H1 (cell line): ENCODE data around the gene L3MBTL2. TPM values are rescaled to one million over a fixed set of nuclear protein-coding genes. Genes with fewer than 3 reads are reported as not detected.

Experiments used
- CTCF ChIA-PET: fragments of 300-600 bp; sonication (Branson Sonifier 250); formaldehyde crosslinking; loops from one replicate; lab custom pipeline; 2021; ENCODE audit not compliant: partially characterized antibody; lab: Charles Lee
- POLR2A ChIA-PET: fragments of 300-600 bp; sonication (Branson Sonifier 250); formaldehyde crosslinking; loops from one replicate; lab custom pipeline; 2021; ENCODE audit warnings: inconsistent platforms; ENCODE audit not compliant: partially characterized antibody; lab: Charles Lee
- DNase-seq, 2 experiments: peaks; one replicate each; pipeline versions ENCODE4 v3.0.0 to v3.0.0-alpha.2; 2010 to 2022; ENCODE audit warnings: low spot score in 2 of 2, low read depth in 1 of 2, mixed read lengths in 1 of 2
- FAIRE-seq: peaks from 2 replicates; lab custom pipeline; 2011; peaks lifted over from hg19 to GRCh38; lab: Jason Lieb, UNC
- H2AFZ ChIP-seq: 2 replicates; pipeline ENCODE4 v1.8.1; 2012; ENCODE audit warnings: low read length, inconsistent platforms
- H2AK5ac ChIP-seq: 2 replicates; pipeline ENCODE4 v1.6.1; 2013; ENCODE audit warnings: low read depth, low read length
- H2BK120ac ChIP-seq: replicated peaks from 2 replicates; pipeline ENCODE3; 2013; ENCODE audit warnings: low read depth, low read length, inconsistent platforms
- H2BK12ac ChIP-seq: 2 replicates; pipeline ENCODE4 v1.6.1; 2013; ENCODE audit warnings: low read depth, low read length
- H2BK15ac ChIP-seq: 2 replicates; pipeline ENCODE4 v1.6.1; 2013; ENCODE audit warnings: low read length
- H2BK20ac ChIP-seq: 2 replicates; pipeline ENCODE4 v1.6.1; 2013; ENCODE audit warnings: low read length
- H2BK5ac ChIP-seq: 2 replicates; pipeline ENCODE4 v1.6.1; 2013; ENCODE audit warnings: low read depth, low read length
- H3K14ac ChIP-seq: 2 replicates; pipeline ENCODE4 v1.6.1; 2013; ENCODE audit warnings: inconsistent platforms; ENCODE audit not compliant: insufficient read length
- H3K18ac ChIP-seq: 2 replicates; pipeline ENCODE4 v1.6.1; 2013; ENCODE audit warnings: low read length; ENCODE audit errors: extremely low read depth
- H3K23ac ChIP-seq: 2 replicates; pipeline ENCODE4 v1.6.1; 2013; ENCODE audit warnings: inconsistent platforms; ENCODE audit not compliant: insufficient read length
- H3K23me2 ChIP-seq: 2 replicates; pipeline ENCODE4 v1.6.1; 2013; ENCODE audit warnings: low read depth, low read length
- H3K27ac ChIP-seq: 2 replicates; pipeline ENCODE4 v1.6.1; 2011; ENCODE audit warnings: low read depth, low read length, inconsistent platforms
- H3K27me3 ChIP-seq, 4 experiments: replicated peaks in 1 of 4; 1 replicate in 1 of 4; 2 replicates in 3 of 4; pipeline versions ENCODE4 v1.6.1 to v1.8.1; 2011 to 2013; ENCODE audit warnings: low read length in 3 of 4, mild to moderate bottlenecking in 3 of 4, inconsistent platforms in 2 of 4, mixed read lengths in 2 of 4, moderate library complexity in 1 of 4; ENCODE audit not compliant: control insufficient read depth in 3 of 4, insufficient read depth in 3 of 4; ENCODE audit errors: extremely low read depth in 1 of 4
- H3K36me3 ChIP-seq, 4 experiments: 2 replicates each; pipeline versions ENCODE4 v1.6.1 to v1.8.1; 2011 to 2013; ENCODE audit warnings: mild to moderate bottlenecking in 4 of 4, low read length in 3 of 4, moderate library complexity in 2 of 4, control low read depth in 1 of 4, inconsistent platforms in 1 of 4; ENCODE audit not compliant: insufficient read depth in 4 of 4, control insufficient read depth in 2 of 4
- H3K4ac ChIP-seq: replicated peaks from 2 replicates; pipeline ENCODE3; 2013; ENCODE audit warnings: low read length, low read depth, mixed read lengths, inconsistent platforms; ENCODE audit not compliant: insufficient read length
- H3K4me1 ChIP-seq, 4 experiments: replicated peaks in 1 of 4; 1 replicate in 1 of 4; 2 replicates in 3 of 4; pipeline versions ENCODE4 v1.6.1 to v1.8.1; 2011 to 2013; ENCODE audit warnings: low read length in 3 of 4, inconsistent platforms in 2 of 4, mixed read lengths in 1 of 4; ENCODE audit not compliant: insufficient read depth in 4 of 4, control insufficient read depth in 3 of 4
- H3K4me2 ChIP-seq, 2 experiments: 2 replicates each; pipeline versions ENCODE4 v1.6.1 to v1.8.1; 2011 to 2013; ENCODE audit warnings: low read depth in 2 of 2, low read length in 2 of 2, control low read depth in 1 of 2, inconsistent platforms in 1 of 2, mild to moderate bottlenecking in 1 of 2; ENCODE audit not compliant: insufficient read depth in 1 of 2
- H3K4me3 ChIP-seq, 4 experiments: fragments of 200-600, 300-600 bp in 1 of 4; sonication (generic), shearing (Covaris generic), sonication (Bioruptor Twin) in 1 of 4; 2 replicates each; pipeline versions ENCODE4 v1.5.1 to v1.8.1; 2011 to 2016; ENCODE audit warnings: low read length in 4 of 4, low read depth in 3 of 4, control low read depth in 2 of 4, inconsistent platforms in 2 of 4, mild to moderate bottlenecking in 2 of 4, mixed read lengths in 1 of 4, moderate library complexity in 1 of 4; ENCODE audit not compliant: insufficient read depth in 2 of 4; ENCODE audit errors: extremely low read depth in 1 of 4
- H3K56ac ChIP-seq: replicated peaks from 2 replicates; pipeline ENCODE3; 2013; ENCODE audit warnings: low read depth, mild to moderate bottlenecking, mixed read lengths, low read length, inconsistent platforms; ENCODE audit not compliant: insufficient read length
- H3K79me1 ChIP-seq: 2 replicates; pipeline ENCODE4 v1.6.1; 2013; ENCODE audit warnings: low read depth, low read length, control low read depth
- H3K79me2 ChIP-seq, 2 experiments: 2 replicates each; pipeline versions ENCODE4 v1.6.1 to v1.8.1; 2012 to 2013; ENCODE audit warnings: low read length in 2 of 2, mild to moderate bottlenecking in 2 of 2, inconsistent platforms in 1 of 2; ENCODE audit not compliant: insufficient read depth in 2 of 2, control insufficient read depth in 1 of 2
- H3K9ac ChIP-seq, 4 experiments: replicated peaks in 1 of 4; 1 replicate in 1 of 4; 2 replicates in 3 of 4; pipeline versions ENCODE4 v1.6.1 to v1.8.1; 2011 to 2013; ENCODE audit warnings: low read depth in 3 of 4, low read length in 3 of 4, control low read depth in 2 of 4, mild to moderate bottlenecking in 2 of 4, moderate library complexity in 2 of 4, inconsistent platforms in 1 of 4; ENCODE audit errors: extremely low read depth in 1 of 4
- H3K9me3 ChIP-seq, 2 experiments: 2 replicates each; pipeline versions ENCODE4 v1.6.1 to v1.8.1; 2012 to 2013; ENCODE audit warnings: mild to moderate bottlenecking in 2 of 2, moderate library complexity in 2 of 2, control low read depth in 1 of 2, inconsistent platforms in 1 of 2, low read depth in 1 of 2, low read length in 1 of 2, mixed read lengths in 1 of 2; ENCODE audit not compliant: insufficient read depth in 2 of 2
- H4K20me1 ChIP-seq, 2 experiments: replicated peaks in 1 of 2; 2 replicates each; pipeline versions ENCODE3 to v1.8.1; 2011 to 2013; ENCODE audit warnings: inconsistent platforms in 2 of 2, low read length in 2 of 2, mild to moderate bottlenecking in 1 of 2; ENCODE audit not compliant: insufficient read depth in 2 of 2, control insufficient read depth in 1 of 2
- H4K5ac ChIP-seq: 2 replicates; pipeline ENCODE4 v1.6.1; 2013; ENCODE audit warnings: low read length, low read depth, mixed read lengths, inconsistent platforms; ENCODE audit not compliant: insufficient read length
- H4K8ac ChIP-seq: 2 replicates; pipeline ENCODE4 v1.8.0; 2013; ENCODE audit warnings: mild to moderate bottlenecking, moderate library complexity, low read length, inconsistent platforms; ENCODE audit not compliant: insufficient read depth; ENCODE audit errors: extremely low read depth
- H4K91ac ChIP-seq: replicated peaks from 2 replicates; pipeline ENCODE3; 2013; ENCODE audit warnings: low read length, mixed read lengths, inconsistent platforms; ENCODE audit not compliant: insufficient read length
- CBX8 ChIP-seq: fragments of 300-800, 300-1000 bp; sonication (generic); IDR thresholded peaks from 2 replicates; pipeline ENCODE4 v1.7.1; 2016; ENCODE audit warnings: low read depth, low read length, borderline replicate concordance
- CTBP2 ChIP-seq: IDR thresholded peaks from 2 replicates; pipeline ENCODE4 v1.7.0; 2011; ENCODE audit warnings: borderline replicate concordance, mild to moderate bottlenecking, moderate library complexity, mixed read lengths, low read length; ENCODE audit not compliant: insufficient read depth, insufficient read length
- E2F6 ChIP-seq: IDR thresholded peaks from 2 replicates; pipeline ENCODE4 v1.6.1; 2012; ENCODE audit warnings: inconsistent platforms
- SAP30 ChIP-seq: fragments of 300-600 bp; sonication (generic); IDR thresholded peaks from 2 replicates; pipeline ENCODE4 v1.7.1; 2012; ENCODE audit warnings: low read length, moderate library complexity, mild to moderate bottlenecking, inconsistent platforms; ENCODE audit not compliant: insufficient read depth, insufficient replicate concordance
- TEAD4 ChIP-seq: IDR thresholded peaks from 2 replicates; pipeline ENCODE4 v1.6.1; 2012; ENCODE audit warnings: low read depth, low read length, inconsistent platforms, mixed read lengths
- USF2 ChIP-seq: IDR thresholded peaks from 2 replicates; pipeline ENCODE4 v1.6.1; 2011; ENCODE audit warnings: low read length, improper control_type of control experiment
- YY1 ChIP-seq: IDR thresholded peaks from 2 replicates; pipeline ENCODE4 v1.6.1; 2011; ENCODE audit warnings: low read depth, mild to moderate bottlenecking, low read length
- WGBS, 2 experiments: shearing (Covaris generic) in 1 of 2; methylation state at CpG; one replicate each; pipeline versions ENCODE4 v1.1.6 to v1.1.7; 2013 to 2015; ENCODE audit warnings: low lambda C conversion rate in 2 of 2, mixed read lengths in 2 of 2, inconsistent platforms in 1 of 2, low coverage in 1 of 2, missing lambda C conversion rate in 1 of 2; ENCODE audit not compliant: insufficient replicate concordance in 2 of 2, insufficient coverage in 1 of 2, insufficient read length in 1 of 2; ENCODE audit errors: extremely low coverage in 1 of 2, missing lambda C conversion rate in 1 of 2; 5-methylcytosine and 5-hydroxymethylcytosine counted together
- polyA plus RNA-seq, 7 experiments: library from polyadenylated mRNA; depleted of rRNA in 3 of 7; stranded (reverse) in 5 of 7; unstranded in 2 of 7; fragments of >200 nt in 5 of 7; fragments of 200-250 nt in 2 of 7; gene quantifications; 1 replicate in 5 of 7; 2 replicates in 1 of 7; 4 replicates in 1 of 7; pipeline versions ENCODE4 v1.2.1 to v1.2.3, GENCODE V29; 2011 to 2013; ENCODE audit warnings: missing spikeins in 2 of 7, mixed read lengths in 2 of 7
- total RNA-seq: library from RNA; stranded (reverse); fragmentation: NEBNext Ultra II Directional; extraction: Animal tissue kit (Norgen Biotek cat#: 25700); gene quantifications from 2 replicates; pipeline ENCODE4 v1.2.1, GENCODE V29; 2021

The L3MBTL2 gene
- total and polyA plus RNA-seq, 2 of the 8 experiments (the other 6 are each of a cell fraction or from before 2014, with no cell fraction given) = 23.9 to 24.9 TPM

GRCh38 chr22:41262250-41262765 lies 57.2 kb downstream of the L3MBTL2 start:
- Histone ChIP-seq H2AFZ (no peak overlapping the region), H3K4me2 (no peak overlapping the region), H3K9ac (no peak overlapping the region), H3K56ac (no peak overlapping the region), H4K5ac (no peak overlapping the region), H3K4me1 (peaks cover 0 to 2% (median 0%) of the 10 kb centered on the region in 4 experiments; a peak in 1 of 7 replicates), H4K20me1 (peaks cover 11 to 24% of the 10 kb centered on the region in 2 experiments), H3K27ac (no peak overlapping the region; the same call in 1 of the 2 replicates), H4K8ac (no peak overlapping the region), H3K23me2 (no peaks in the 10 kb centered on the region), H3K18ac (no peak overlapping the region), H2BK120ac (no peak overlapping the region), H3K14ac (no peak overlapping the region), H2BK15ac (no peak overlapping the region), H3K4me3 (no peak overlapping the region), H3K9me3 (no peaks in the 10 kb centered on the region), H3K36me3 (peaks cover 56 to 89% (median 76%) of the 10 kb centered on the region in 4 experiments), H3K27me3 (no peaks in the 10 kb centered on the region), H2BK12ac (no peak overlapping the region), H3K4ac (no peak overlapping the region), H3K79me2 (no peaks in the 10 kb centered on the region; a peak in 1 of 4 replicates), H4K91ac (no peak overlapping the region), H2AK5ac (no peak overlapping the region), H3K79me1 (peaks cover 13% of the 10 kb centered on the region), H2BK20ac (no peak overlapping the region), H3K23ac (no peak overlapping the region), H2BK5ac (no peak overlapping the region)
- FAIRE-seq (no peak), DNase-seq (no peak)
- ChIA-PET POLR2A (interaction anchor here (0.6 to 3.9 kb wide), 9 partner anchors 9 to 1390 kb away, joined by 3 to 26 read pairs (median 5); no protein-coding TSS in a partner anchor), CTCF (interaction anchor here (0.8 to 1.7 kb wide), 2 partner anchors 16 to 18 kb away, joined by 3 to 4 read pairs; no protein-coding TSS in a partner anchor)
- WGBS, 2 experiments = 96% methylated on average over 15 of the region's 15 CpGs; no CpG with 5 or more reads in 1 of the 2 experiments
- TF ChIP-seq YY1 (no peak), TEAD4 (no peak), CTBP2 (no peak), USF2 (no peak), SAP30 (no peak), CBX8 (no peak), E2F6 (no peak)
